Hypothalamus (tissue), 51 donors: ENCODE measurements around the gene FAU.
"Not testable (repeated sequence)": the region's sequence is repeated elsewhere in the genome, so short reads cannot be mapped to it uniquely, and the experiment has no call there.

Experiments
- DNase-seq, 51 donors: peaks; one replicate each; lab custom pipeline; 2025; lab: John Stamatoyannopoulos, UW

Gene FAU

DNA sequence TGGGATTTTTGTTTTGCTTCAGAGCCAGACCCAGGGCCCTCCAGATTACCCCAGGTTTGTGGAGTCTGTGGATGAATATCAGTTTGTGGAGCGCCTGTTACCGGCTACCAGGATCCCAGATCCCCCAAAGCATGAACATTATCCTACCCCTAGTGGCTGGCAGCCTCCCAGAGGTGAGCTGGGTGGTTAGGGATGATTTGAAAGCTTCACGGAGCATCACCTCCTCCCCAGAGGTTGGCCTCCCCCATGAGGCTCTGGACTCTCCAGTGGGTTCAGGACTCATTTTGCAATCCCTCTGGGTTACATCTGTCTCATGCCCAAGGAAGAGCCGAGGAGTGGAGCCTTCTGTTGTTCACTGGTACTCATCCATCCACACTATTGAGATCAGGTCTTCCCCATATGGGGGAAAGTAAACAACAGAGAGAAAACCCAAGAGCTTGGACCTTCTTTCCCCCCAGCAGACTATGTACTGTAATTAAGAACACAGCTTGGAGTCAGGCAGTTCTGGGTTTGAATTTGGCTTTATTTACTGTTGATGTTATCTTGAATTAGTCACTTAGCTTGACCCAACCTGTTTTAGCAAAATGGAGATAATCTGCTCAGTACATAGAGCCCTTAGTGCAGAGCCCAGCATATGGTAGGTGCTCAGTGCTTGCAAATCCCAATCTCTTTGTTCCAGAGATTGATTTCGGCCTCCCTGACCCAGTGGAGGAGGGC lies 2.7 kb upstream of the FAU start:
- DNase-seq: no peak

DNA sequence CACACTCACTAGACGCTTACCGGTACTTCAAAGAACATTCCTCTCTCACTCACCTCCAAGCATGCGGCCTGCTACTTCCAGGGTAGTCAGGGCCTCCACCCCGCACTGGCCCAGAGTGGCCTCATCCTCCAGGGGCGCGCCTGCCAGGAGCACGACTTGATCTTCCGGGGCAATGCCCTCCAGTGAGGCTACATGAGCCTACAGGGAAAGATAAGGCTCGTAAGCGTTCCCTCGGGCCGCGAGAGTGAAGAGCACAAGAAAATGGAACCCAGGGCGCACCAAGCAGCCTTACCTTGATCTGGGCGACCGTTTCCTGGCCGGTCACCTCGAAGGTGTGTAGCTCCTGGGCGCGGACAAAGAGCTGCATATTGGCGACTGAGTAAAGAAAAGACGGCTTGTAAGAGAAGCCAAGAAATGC lies 478 bp downstream of the FAU start:
- DNase-seq: no peak

DNA sequence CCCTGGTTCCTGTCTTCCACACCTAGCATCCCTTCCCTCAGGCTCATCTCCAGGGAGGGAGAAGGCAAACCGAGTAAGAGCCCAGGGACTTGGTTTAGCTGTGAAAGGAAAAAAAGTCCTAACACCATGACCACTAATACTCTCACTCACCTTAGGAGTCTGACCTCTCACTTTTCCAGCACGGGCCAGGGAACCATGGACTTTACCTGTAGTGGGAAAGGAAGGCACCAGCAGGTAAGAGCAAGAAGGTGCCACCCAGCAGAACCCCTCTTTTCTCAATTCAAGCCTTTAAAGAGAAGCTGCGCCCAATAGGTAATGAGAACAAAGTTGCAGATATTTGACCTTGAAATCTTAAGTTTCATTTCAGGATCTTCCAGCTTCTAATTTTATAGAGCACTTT lies 1.1 kb downstream of the FAU start:
- no peak for DNase-seq

DNA sequence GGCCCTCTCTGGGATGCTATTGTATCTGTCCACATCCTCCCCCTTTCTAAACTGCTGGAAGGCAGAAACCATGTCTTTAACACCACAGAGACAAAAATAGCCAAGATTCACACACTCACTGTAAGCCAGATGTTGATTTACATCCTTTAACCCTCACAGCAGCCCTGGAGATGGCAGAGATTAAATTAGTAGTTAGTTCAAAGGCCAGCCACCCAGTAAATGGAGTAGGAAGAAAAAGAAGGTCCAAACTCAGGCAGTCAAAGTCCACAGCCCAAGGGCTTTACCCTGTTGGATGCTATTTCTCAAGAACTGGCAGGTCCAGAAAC lies 2.3 kb downstream of the FAU start:
- DNase-seq: no peak

DNA sequence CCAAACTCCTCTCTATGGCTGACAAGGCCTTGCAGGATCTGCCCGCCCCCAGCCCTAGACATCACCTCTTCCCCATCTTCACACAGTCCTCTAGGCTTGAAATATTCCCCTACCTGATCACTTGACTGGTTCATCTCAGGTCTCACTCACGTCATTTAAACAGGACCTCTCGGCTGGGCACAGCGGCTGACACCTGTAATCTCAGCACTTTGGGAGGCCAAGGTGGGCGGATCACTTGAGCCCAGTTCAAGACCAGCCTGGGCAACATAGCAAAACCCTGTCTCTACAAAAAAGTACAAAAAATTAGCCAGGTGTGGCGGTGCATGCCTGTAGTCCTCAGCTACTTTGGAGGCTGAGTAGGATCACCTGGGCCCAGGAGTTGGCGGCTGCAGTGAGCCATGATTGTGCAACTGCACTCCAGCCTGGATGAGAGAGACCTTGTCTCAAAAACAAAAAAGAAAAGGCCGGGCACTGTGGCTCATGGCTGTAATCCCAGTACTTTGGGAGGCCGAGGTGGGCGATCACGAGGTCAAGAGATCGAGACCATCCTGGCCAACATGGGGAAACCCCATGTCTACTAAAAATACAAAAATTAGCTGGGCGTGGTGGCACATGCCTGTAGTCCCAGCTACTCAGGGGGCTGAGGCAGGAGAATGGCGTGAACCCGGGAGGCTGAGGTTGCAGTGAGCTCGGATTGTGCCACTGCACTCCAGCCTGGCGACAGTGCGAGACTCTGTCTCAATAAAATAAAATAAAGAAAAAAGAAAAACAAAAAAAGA lies 2.9 kb downstream of the FAU start:
- DNase-seq: not testable (repeated sequence)

DNA sequence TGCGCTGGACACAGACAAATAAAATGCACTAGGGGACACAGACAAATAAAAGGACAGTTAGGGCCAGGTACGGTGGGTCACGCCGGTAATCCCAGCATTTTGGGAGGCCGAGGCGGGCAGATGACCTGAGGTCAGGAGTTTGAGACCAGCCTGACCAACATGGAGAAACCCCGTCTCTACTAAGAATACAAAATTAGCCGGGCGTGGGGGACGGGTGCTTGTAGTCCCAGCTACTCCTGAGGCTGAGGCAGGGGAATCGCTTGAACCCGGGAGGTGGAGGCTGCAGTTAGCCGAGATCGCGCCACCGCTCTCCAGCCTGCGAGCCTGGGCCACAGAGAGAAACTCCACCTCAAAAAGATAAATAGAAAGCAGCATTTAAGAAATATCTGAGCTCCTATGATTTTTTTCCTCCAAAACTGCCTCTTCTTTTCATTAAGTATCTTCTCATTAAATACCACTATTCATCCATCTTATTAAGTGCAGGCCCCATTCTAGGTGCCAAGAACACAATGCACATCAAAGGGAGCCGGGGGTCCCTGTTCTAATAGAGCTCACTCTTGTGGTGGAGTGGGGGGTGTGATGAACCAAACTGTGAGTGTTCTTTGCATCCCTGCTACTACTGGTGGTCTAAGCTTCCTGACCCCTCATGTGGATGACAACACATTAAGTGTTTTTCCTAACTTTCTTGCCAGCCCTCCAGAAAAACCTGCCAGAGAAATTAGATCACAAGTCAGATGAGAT lies 3.7 kb downstream of the FAU start:
- DNase-seq: no peak

DNA sequence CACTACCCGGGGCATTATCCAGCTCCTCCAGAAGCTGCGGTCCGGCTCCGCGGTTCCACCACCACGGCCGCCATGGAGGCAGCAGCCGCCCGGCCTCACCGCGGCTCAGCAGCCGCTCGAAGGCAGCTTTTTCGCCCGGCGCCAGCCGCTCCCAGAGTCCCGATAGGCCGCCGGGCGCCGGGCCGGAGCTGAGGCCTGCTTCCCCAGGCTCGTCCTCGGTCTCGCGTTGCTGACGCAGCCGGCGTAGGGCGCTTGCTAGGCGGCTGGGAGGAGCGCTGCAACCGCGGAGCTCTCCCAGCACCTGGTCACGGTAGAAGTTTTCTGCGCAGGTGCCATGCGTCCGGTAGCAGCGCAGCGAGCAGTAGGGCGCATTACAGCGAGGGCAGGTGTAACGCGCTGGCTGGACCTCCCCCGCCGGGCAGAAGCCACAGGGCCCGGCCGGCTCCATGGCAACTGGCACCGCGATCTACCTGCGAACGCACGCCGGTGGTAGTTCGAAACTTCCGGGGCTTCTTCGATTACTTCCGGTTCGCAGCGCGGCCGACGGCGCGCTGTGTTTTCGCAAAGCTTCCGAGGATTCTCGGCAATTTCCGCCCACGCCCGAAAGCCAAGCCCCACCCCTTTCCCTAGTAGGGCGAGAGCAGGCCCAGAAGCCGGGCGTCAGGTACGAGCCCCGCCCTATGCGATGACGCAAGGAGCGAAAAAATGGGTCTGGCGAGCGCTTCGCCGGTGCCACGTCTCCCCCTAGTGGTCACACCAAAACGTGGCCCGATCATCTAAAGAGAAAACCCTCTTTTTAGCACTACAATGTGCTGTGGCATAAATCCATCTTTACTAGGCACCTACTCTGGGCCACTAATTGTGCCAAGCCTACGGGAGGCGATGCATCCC lies 4.5 kb downstream of the FAU start, which contains the start of gene ZNHIT2:
TSS of gene ZNHIT2 (minus strand) at position 496 of the 891 bp plus-strand sequence. CDS start at position 448, 48 bp downstream.
- peak; percentile 76 to 99 (median 97) for DNase-seq

DNA sequence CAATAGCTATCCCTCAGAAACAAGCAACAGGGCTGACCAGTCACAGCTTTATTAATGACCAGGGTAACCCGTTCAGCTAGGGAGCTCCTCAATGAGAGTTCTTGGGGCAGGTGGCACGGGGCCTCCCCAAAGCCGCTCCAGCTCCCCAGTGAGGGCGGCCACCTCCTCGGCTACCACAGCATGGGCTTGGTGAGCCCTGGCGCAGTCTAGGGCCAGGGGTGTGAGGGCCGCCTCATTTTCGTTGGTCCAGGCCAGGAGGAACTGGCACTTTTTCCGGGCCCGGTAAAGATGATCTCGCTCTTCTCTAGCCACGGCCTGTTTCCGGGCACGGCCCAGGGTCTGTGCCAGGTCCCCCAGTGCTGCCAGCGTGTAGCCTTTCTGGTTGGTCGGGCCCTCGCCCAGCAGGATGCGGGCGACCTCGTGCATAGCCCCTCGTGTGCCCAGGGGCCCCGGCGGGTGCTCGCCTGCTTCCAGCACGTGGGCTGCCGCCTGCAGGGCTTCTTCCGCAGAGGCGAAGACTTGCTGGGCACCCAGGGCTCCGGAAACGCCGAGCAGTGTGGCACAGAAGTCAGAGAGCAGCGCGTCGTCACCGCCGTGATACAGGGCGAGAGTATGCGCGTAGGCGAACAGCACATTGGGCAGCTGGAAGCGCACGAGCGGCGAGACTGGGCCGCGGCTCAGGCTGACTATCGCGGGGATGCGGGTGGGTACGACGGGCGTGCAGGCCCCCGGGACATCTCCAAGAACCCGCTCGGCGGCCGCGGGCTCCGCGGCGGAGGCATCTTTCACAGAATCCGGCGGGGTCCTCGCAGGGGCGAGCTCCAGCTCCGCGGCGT lies 5.3 kb downstream of the FAU start:
- peak in 12 of 51 donors; percentile 20 to 56 (median 29) for DNase-seq

DNA sequence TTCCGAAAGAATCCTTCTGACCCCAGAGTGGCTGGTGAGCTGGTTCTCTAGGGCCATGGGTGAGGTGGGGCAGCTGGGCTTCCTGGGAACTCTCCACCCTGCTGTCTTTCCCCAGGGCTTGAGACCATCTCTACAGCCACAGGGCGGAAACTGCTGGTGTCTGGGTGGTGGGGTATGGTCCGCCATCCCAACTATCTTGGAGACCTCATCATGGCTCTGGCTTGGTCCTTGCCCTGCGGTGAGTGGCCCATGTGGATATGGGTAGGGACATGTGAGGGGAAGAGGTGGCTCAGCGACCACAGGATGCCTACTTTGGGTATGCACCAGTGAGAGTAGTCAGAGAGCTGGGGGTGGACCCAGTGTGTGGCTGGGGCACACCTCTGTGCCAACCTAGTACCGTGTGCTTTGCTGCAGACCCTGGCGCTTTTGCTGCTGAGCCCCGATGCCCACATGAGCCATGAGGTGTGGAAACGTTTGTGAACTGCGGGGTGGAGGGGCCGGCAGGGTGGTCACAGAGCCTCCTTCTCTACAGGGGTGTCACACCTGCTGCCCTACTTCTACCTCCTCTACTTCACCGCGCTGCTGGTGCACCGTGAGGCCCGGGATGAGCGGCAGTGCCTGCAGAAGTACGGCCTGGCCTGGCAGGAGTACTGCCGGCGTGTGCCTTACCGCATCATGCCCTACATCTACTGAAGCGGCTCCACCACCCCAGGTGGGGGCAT lies 6.4 kb downstream of the FAU start:
- DNase-seq: no peak

DNA sequence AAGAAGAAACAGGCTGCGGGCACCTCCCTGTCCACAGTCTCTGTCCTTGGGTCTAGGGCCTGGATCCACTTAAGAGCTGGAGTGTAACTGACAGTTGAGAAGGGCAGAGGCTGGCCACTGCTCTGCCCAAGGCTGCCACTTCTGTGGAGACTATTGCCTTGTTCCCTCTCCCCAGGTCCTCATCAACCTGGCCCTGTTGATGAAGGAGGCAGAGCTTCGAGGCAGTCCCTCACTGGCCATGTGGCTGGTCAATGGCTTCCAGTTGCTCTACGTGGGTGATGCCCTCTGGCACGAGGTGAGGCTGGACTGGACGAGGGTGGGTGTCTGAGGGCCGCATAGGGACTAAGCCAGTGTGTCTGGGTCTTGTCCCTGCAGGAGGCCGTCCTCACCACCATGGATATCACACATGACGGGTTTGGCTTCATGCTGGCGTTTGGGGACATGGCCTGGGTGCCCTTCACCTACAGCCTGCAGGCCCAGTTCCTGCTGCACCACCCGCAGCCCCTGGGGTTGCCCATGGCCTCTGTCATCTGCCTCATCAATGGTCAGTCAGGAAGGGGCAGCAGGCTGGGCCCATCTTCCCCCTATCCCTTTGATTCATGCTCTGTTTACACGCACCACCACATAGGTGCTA lies 7.3 kb downstream of the FAU start:
- no peak for DNase-seq

DNA sequence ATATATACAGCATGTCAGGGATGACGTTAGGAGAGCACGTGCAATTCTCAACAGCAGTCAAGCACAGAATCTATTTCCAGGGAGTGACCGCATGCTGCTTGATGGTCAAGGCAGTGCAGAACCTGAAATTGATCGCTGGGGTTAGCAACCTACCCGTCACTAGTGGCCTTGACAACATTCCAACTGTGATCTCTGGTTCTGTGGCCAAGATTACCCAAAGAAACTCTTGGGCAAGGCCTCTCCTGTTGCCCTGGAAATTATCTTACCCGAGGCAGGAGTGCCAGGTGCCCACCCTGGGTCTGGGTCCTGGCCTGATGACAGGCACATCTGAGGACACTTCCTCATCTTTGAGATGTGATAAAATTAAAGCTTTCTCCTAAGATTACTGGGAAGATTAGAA lies 8.1 kb downstream of the FAU start:
- no peak for DNase-seq

DNA sequence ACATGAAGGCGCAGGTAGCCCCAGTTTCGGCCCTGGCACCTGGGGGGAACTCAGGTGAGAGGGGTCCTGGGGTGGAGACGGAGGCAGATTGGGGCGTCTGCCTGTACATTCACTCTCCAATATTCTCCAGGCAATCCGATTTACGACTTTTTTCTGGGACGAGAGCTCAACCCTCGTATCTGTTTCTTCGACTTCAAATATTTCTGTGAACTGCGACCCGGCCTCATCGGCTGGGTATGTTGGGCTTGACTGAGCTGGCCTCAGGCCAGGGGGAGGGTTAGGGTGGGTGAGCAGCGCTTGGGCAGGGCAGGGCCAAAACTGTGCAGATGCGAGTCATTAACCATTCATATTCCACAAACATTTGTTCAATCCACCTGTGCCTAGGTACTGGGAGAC lies 8.6 kb downstream of the FAU start:
- DNase-seq: no peak

DNA sequence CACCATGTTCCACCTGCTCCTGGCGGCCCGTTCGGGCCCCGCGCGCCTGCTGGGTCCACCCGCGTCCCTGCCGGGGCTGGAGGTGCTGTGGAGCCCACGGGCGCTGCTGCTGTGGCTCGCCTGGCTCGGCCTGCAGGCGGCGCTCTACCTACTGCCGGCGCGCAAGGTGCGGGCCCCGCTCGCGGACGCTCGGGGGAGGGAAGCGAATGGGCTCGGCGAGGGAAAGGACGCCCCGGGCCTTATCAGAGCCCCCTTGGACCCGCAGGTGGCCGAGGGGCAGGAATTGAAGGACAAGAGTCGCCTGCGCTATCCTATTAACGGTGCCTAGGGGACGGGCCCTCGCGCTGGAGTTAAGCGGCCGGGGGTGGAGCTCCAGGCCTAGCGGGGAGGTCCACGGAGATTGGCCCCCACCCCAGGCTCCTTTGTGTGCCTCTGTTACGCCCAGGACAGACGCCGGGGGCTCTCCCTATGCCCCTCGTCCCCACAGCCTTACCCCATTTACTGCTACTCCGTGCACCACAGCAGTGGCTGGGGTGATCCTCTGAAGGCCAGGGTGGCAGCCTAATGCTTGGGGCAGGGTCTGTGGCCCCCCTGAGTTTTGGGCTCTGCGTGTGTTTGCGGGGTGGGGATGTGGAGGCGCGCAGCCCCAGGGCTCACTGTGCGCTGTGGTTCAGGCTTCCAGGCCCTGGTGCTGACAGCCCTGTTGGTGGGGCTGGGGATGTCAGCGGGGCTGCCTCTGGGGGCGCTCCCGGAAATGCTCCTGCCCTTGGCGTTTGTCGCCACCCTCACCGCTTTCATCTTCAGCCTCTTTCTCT lies 9.2 kb downstream of the FAU start:
- DNase-seq: peak in 41 of 51 donors; percentile 23 to 71 (median 42)

DNA sequence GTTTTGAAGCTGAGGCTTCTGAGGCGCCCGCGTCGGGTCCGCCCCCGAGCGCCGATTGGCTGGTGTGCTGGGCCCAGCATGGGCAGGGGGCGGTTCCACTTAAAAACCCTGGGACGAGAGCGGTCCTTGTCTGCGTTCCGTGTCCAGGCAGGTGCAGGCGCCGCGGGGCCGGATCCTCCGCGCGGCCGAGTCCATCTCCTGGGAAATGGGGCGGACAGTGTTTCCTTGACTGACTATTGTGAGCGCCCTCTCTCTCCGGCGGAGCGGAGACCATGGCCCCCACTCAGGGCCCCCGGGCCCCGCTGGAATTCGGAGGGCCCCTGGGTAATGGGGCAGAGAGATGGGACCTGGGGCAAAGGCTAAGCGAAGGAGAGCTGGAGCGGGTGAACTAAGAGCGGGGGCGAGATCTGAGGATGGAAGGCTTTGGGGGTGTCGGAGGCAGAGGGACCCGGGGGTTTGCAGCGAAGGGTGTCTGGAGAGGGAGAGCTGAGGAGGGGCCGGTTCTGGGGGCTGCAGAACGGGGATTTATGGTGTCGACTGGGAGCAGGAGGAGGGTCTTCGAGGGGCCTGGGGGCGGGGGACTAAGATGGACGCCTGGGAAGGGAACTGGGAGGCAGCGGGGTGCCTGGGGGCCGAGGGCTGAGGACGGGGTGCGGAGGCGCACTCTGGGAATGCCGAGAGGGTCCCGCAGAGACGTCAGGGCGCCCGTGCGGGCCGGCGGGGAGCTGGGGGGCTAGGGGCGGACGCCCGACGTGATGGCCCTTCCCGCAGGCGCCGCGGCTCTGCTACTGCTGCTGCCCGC lies 10.0 kb downstream of the FAU start, which contains the start of gene TM7SF2:
TSS of gene TM7SF2 (plus strand) at position 129 of the 802 bp plus-strand sequence. CDS start at position 273, 144 bp downstream.
- DNase-seq: peak; percentile 54 to 99 (median 94)

DNA sequence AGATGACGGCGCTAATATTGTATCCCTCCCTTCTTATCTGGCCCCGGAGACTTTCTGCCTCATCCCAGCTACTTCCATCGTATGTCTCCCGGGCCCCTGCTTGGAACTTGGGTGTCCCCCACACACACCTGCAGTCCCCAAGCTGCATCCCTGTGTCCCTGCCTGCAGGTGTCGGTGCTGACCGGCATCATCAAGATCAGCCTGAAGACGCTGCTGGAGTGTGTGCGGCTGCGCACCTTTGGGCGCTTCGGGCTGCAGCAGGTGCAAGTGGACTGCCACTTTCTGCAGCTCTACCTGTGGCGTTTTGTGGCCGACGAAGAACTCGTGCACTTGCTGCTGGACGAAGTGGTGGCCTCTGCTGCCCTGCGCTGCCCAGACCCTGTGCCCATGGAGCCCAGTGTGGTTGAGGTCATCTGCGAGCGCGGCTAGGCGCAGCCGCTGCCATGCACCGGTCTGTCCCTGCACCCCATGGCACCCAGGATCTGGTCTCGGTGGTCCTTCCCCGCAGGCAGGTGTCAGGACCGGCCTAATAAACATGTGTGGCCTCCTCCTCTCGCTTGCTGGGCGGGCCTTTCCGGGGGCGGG lies 10.7 kb downstream of the FAU start:
- DNase-seq: no peak

DNA sequence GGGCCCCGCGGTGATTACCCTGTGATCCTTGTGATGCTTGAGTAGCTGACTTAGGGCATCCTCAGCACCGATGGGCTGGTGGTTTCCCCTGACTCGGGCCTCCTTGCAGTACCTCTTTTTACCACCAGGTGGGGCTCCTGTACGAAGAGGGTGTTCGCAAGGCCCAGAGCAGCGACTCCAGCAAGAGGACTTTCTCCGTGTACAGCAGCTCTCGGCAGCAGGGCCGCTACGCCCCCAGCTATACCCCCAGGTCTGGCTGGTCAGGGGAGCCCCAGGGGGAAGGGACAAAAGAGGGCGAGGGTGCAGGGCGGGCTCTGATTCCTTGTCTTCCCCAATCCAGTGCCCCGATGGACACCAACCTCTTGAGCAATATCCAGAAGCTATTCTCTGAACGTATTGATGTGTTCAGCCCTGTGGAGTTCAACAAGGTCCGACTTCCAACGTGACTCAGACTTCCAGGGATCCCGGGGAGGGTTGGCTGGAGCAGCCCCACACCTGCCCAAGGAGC lies 11.5 kb downstream of the FAU start:
- DNase-seq: peak in 50 of 51 donors; percentile 36 to 92 (median 76)
